ENCODE data around the gene ADAM29. TPM values are rescaled to one million over a fixed set of nuclear protein-coding genes. Genes with fewer than 3 reads are reported as not detected.

Gene ADAM29
- total and polyA plus RNA-seq, 2 experiments from 2014 or later = not detected

- H4K20me1 ChIP-seq (replicated peaks; ENCODE audit: insufficient read depth) = no peaks in the 10 kb centered on the region
- Mint-ChIP-seq H3K4me3 (no peak overlapping the region), H3K36me3 (ENCODE audit: low read depth) (no peaks in the 10 kb centered on the region), H3K9me3 (no peaks in the 10 kb centered on the region), H3K27ac (no peak overlapping the region), H3K4me1 (peaks cover 11% of the 10 kb centered on the region), H3K27me3 (ENCODE audit: insufficient read depth, low read depth, poor library complexity) (no peaks in the 10 kb centered on the region)
- H2AFZ ChIP-seq = no peak overlapping the region
- no peaks in the 10 kb centered on the region for H3K79me2 ChIP-seq (replicated peaks; ENCODE audit: insufficient read depth)
- no peaks in the 10 kb centered on the region for H3F3A ChIP-seq (replicated peaks; ENCODE audit: low read depth)
- TF ChIP-seq EZH2 (IDR thresholded peaks at IDR 0.05; ENCODE audit: low read depth, unreplicated experiment) = no peak
- no peak for TF ChIP-seq STAT1 (IDR thresholded peaks at IDR 0.05; ENCODE audit: unreplicated experiment)
- TF ChIP-seq ZNF331 (CRISPR knock-in tag; IDR thresholded peaks at IDR 0.05; ENCODE audit: low read depth) = no peak
- no peak for TF ChIP-seq ETS1 (IDR thresholded peaks at IDR 0.05)
- no peak for TF ChIP-seq ZNF114 (CRISPR knock-in tag; IDR thresholded peaks at IDR 0.05)
- no peak for TF ChIP-seq EZH2phosphoT487 (IDR thresholded peaks at IDR 0.05; ENCODE audit: unreplicated experiment)
- no peak for TF ChIP-seq JUNB (IDR thresholded peaks at IDR 0.05; ENCODE audit: unreplicated experiment)
- no peak for TF ChIP-seq POLR2AphosphoS5 (IDR thresholded peaks at IDR 0.05; ENCODE audit: low read depth)
- TF ChIP-seq NANOG (IDR thresholded peaks at IDR 0.05; ENCODE audit: borderline replicate concordance) = no peak
- TF ChIP-seq ZNF462 (CRISPR knock-in tag; IDR thresholded peaks at IDR 0.05) = no peak
- TF ChIP-seq CTCF (conservative IDR thresholded peaks at IDR 0.05; ENCODE audit: low read depth in 2 of 2) = no peak
- no peaks in the 10 kb centered on the region; the same call in 1 of the 2 replicates for H3K9me2 ChIP-seq (ENCODE audit: insufficient read depth)
- H3K4me2 ChIP-seq = no peak overlapping the region
- H3K27me3 ChIP-seq (ENCODE audit: insufficient read depth) = no peaks in the 10 kb centered on the region
- no peak overlapping the region for H3K4me3 ChIP-seq
- ATAC-seq = no peak
- no peak for DNase-seq (ENCODE audit: low spot score)
- no peak overlapping the region for H3K27ac ChIP-seq (ENCODE audit: low read depth)
- H3K4me1 ChIP-seq (ENCODE audit: insufficient read depth) = no peaks in the 10 kb centered on the region; the same call in none of the 2 replicates
- H3K36me3 ChIP-seq (ENCODE audit: insufficient read depth) = no peaks in the 10 kb centered on the region
Measured at GRCh38 chr4:174928174-174928573, 10.0 kb downstream of the ADAM29 start.

All from GM23338 (cell line).